WTC11 (cell line): ENCODE results near the gene PLD2.

ENCODE experiments used
- ETV6 ChIP-seq: sonication (generic); formaldehyde crosslinking; IDR thresholded peaks from 2 replicates; pipeline ENCODE4 v1.8.1; 2022; ENCODE audit warnings: mild to moderate bottlenecking, missing genetic modification reagents
- FOXJ3 ChIP-seq: sonication (generic); formaldehyde crosslinking; IDR thresholded peaks from 2 replicates; pipeline ENCODE4 v1.9.0; 2021; ENCODE audit warnings: missing genetic modification reagents, mild to moderate bottlenecking, borderline replicate concordance

GRCh38 chr17:4849011-4849536, 42.1 kb downstream of the PLD2 start:
- TF ChIP-seq ETV6 (CRISPR knock-in tag) (no peak), FOXJ3 (CRISPR knock-in tag) (no peak)
